Fibroblast of mammary gland (primary cell): ENCODE measurements around the gene JAKMIP1.

ENCODE experiments used
- DNase-seq: peaks from one replicate; pipeline ENCODE4 v3.0.0-alpha.2; 2010; ENCODE audit warnings: low read depth
- H3K4me3 ChIP-seq: 2 replicates; pipeline ENCODE4 v1.5.1; 2011; ENCODE audit warnings: low read depth, mild to moderate bottlenecking, low read length, moderate library complexity; ENCODE audit not compliant: control insufficient read depth
- TF ChIP-seq, protein P1 (sequence below): conservative IDR thresholded peaks from 2 replicates; pipeline ENCODE4 v1.5.1; 2011; ENCODE audit warnings: low read depth, low read length, inconsistent platforms; ENCODE audit not compliant: control insufficient read depth, insufficient read depth

JAKMIP1 gene

DNA sequence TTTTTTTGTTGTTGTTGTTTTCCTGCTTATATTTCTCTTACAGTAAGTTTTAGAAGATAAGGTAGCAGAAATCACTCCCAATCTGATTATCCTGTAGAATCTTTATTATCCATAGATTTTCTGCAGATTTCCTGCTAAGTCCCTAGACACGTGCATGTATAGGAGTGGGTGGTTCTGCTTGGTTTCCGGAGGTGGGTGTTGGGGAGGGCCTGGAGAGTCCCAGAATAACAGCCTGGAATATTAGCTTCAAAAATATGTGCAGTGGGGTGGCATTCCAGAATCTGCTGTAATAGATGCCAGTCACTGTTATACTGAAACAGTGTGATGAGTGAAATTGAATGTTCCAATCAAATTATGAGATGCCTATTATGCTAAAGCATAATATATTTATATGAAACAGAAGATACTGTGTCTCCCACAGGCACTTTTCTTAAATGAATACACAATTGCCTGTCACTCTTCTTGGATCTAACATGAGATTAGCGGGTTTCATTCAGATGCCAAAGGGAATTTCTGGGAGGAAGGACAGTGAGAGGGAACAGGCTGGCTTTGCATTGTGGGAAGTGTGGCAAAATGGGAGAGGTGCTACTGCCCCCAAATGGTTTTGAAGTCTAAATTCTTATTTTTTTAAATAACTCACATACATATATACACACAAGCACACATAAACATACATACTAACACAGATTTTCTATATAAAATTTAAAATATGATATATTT is 219.8 kb downstream of the JAKMIP1 start:
- peak; percentile 5 for DNase-seq
- H3K4me3 ChIP-seq: no peak overlapping the region
- TF ChIP-seq, protein P1, sequence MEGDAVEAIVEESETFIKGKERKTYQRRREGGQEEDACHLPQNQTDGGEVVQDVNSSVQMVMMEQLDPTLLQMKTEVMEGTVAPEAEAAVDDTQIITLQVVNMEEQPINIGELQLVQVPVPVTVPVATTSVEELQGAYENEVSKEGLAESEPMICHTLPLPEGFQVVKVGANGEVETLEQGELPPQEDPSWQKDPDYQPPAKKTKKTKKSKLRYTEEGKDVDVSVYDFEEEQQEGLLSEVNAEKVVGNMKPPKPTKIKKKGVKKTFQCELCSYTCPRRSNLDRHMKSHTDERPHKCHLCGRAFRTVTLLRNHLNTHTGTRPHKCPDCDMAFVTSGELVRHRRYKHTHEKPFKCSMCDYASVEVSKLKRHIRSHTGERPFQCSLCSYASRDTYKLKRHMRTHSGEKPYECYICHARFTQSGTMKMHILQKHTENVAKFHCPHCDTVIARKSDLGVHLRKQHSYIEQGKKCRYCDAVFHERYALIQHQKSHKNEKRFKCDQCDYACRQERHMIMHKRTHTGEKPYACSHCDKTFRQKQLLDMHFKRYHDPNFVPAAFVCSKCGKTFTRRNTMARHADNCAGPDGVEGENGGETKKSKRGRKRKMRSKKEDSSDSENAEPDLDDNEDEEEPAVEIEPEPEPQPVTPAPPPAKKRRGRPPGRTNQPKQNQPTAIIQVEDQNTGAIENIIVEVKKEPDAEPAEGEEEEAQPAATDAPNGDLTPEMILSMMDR: peak; percentile 8

DNA sequence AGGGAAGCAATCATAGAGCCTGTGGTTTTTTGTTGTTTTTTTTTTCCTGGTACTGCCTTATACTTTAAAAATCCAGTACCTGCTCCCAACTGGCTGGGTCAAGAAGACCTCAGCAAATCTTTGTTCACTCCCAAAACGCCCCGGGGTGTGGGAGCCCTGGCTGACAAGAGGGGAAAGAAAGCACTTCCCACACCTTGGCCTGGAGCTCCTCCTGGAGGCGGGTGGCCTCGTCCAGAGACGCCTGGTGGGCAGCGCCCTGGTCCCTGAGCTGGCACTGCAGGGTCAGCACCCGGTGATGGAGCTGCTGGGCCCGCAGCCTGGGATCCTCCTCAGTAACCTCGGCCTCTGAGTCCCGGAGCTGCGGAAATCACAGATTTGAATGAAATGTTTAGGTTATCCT is 220.4 kb downstream of the JAKMIP1 start:
- TF ChIP-seq, protein P1: peak; percentile 39
- H3K4me3 ChIP-seq: no peak overlapping the region
- DNase-seq: peak; percentile 14

DNA sequence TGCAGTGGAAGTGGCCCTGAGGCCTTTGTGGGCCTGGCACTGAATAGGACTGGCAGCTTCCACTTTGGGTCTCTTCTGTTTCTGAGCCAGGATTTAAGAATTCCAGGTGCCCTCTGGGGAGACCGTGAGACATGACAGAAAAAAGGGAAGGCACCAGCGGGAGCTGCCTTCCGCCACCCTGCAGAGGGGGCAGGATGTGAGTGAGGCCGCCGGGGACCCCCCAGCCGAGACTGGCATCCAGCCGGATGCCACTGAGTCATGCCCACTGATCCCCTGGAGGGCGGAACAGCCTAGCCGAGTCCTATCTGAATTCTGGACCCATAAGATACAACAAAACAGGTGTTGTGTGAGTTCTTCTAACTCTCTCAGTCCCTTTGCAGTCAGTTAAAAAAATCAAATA is 223.4 kb downstream of the JAKMIP1 start:
- H3K4me3 ChIP-seq: no peak overlapping the region
- no peak for DNase-seq
- TF ChIP-seq, protein P1: no peak

DNA sequence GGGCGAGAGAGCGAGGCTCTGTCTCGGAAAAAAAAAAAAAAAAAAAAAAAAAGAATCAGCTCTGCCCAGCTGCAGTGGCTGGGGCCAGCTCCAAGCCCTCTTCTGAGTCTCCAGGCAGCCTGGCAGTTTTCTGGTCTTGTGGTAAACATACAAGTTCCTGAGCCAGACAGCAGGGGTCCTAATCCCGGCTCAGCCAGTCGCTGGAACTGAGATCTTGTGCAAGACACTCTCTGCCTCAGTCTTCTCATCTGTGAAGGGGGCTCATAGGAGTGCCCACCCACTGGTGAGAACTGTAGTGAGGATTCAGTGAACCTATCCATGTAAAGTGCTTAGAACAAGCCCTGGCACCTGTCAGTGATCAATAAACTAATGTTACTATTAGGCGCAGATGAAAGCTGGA is 223.9 kb downstream of the JAKMIP1 start:
- no peak overlapping the region for H3K4me3 ChIP-seq
- TF ChIP-seq, protein P1: no peak
- no peak for DNase-seq
